ENCODE data around the gene TRIM43B.
"Not testable (repeated sequence)": the region's sequence is repeated elsewhere in the genome, so short reads cannot be mapped to it uniquely, and the experiment has no call there.

Gene TRIM43B

DNA sequence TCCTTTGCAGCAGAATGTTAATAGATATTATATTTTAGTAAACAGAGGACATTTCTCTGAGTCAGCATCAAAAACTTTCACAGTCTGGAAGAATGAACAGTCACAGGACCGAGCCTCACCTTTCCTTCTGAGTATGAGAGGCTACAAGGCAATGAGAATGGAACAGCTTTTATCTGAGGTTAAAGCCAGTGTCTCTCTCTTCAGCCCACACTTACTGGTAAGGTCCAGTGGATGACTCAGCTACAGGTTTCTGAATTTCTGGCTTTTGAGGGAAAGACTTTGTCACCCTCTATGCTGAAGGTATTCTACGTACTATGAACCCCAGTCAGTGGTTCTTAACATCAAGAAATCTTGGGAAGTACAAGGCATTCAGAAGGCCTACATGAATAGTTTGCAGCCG is 9.5 kb downstream of the TRIM43B start:
- H3K14ac ChIP-seq (ENCODE audit: low read length in 2 of 2); H3K36me3 ChIP-seq (ENCODE audit: control insufficient read depth in 1 of 2, insufficient read depth in 2 of 2, low read depth in 1 of 2, low read length in 2 of 2); H2AFZ ChIP-seq (ENCODE audit: low read depth, low read length); H3K4me2 ChIP-seq (ENCODE audit: low read length, poor library complexity, severe bottlenecking); H3K27me3 ChIP-seq (ENCODE audit: control insufficient read depth in 1 of 2, insufficient read depth in 1 of 2, low read length in 2 of 2); H3K9me3 ChIP-seq (ENCODE audit: control insufficient read depth, low read length); H3K4me1 ChIP-seq (ENCODE audit: control insufficient read depth, insufficient read depth, low read depth, low read length); H2BK120ac ChIP-seq (ENCODE audit: low read depth, low read length); H2BK5ac ChIP-seq (ENCODE audit: low read depth, low read length, poor library complexity, severe bottlenecking); DNase-seq; H2BK15ac ChIP-seq (ENCODE audit: low read depth, poor library complexity, severe bottlenecking); H3K18ac ChIP-seq (ENCODE audit: low read depth in 1 of 2, low read length in 2 of 2); H3K27ac ChIP-seq (ENCODE audit: low read length, poor library complexity, severe bottlenecking); H2AK5ac ChIP-seq (ENCODE audit: low read length, severe bottlenecking); H4K91ac ChIP-seq (ENCODE audit: low read length); H3K23ac ChIP-seq (ENCODE audit: low read length in 2 of 2); H3K79me1 ChIP-seq (replicated peaks; ENCODE audit: low read length, poor library complexity, severe bottlenecking); H4K8ac ChIP-seq (ENCODE audit: low read length); H2BK12ac ChIP-seq (ENCODE audit: low read length in 2 of 2); H3K9ac ChIP-seq (ENCODE audit: low read length); H3K4me3 ChIP-seq (ENCODE audit: insufficient read depth in 1 of 2, low read depth in 1 of 2, low read length in 2 of 2); H3K4ac ChIP-seq (ENCODE audit: low read depth in 1 of 2, low read length in 2 of 2): not testable (repeated sequence)
- no CpG with 5 or more reads among the region's 3 CpGs for WGBS

GRCh38 chr2:95467984-95468383 is 16.6 kb downstream of the TRIM43B start:
- not testable (repeated sequence) for H3K4me2 ChIP-seq (ENCODE audit: low read length, poor library complexity, severe bottlenecking); H3K4me1 ChIP-seq (ENCODE audit: control insufficient read depth, insufficient read depth, low read depth, low read length); H2BK5ac ChIP-seq (ENCODE audit: low read depth, low read length, poor library complexity, severe bottlenecking); H3K9me3 ChIP-seq (ENCODE audit: control insufficient read depth, low read length); H2AK5ac ChIP-seq (ENCODE audit: low read length, severe bottlenecking); H2BK120ac ChIP-seq (ENCODE audit: low read depth, low read length); H3K23ac ChIP-seq (ENCODE audit: low read length in 2 of 2); H4K8ac ChIP-seq (ENCODE audit: low read length); H2AFZ ChIP-seq (ENCODE audit: low read depth, low read length); H4K91ac ChIP-seq (ENCODE audit: low read length); DNase-seq; H3K79me1 ChIP-seq (replicated peaks; ENCODE audit: low read length, poor library complexity, severe bottlenecking); H3K18ac ChIP-seq (ENCODE audit: low read depth in 1 of 2, low read length in 2 of 2); H3K14ac ChIP-seq (ENCODE audit: low read length in 2 of 2); H3K36me3 ChIP-seq (ENCODE audit: control insufficient read depth in 1 of 2, insufficient read depth in 2 of 2, low read depth in 1 of 2, low read length in 2 of 2); H2BK12ac ChIP-seq (ENCODE audit: low read length in 2 of 2); H3K4ac ChIP-seq (ENCODE audit: low read depth in 1 of 2, low read length in 2 of 2); H3K27ac ChIP-seq (ENCODE audit: low read length, poor library complexity, severe bottlenecking); H3K27me3 ChIP-seq (ENCODE audit: control insufficient read depth in 1 of 2, insufficient read depth in 1 of 2, low read length in 2 of 2); H2BK15ac ChIP-seq (ENCODE audit: low read depth, poor library complexity, severe bottlenecking); H3K4me3 ChIP-seq (ENCODE audit: insufficient read depth in 1 of 2, low read depth in 1 of 2, low read length in 2 of 2); H3K9ac ChIP-seq (ENCODE audit: low read length)
- no CpG with 5 or more reads among the region's 3 CpGs for WGBS

DNA sequence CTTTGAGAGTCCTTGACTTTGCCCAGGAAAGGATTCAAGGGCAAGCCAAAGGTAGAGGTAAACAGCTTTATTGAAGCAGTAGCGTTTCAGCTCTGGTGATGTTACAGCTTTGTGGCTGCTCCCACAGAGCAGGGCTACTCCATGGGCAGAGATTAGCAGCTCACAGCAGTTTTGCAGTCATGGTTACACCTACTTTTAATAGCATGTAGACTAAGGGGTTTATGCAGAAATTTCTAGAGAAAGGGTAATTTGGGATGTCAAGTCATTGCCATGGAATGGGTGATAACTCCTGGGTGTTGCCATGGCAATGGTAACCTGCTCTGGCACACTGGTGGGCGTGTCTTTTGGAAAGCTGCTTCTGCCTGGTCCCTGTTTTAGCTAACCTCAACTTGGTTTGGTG is 18.0 kb downstream of the TRIM43B start:
- H2BK120ac ChIP-seq (ENCODE audit: low read depth, low read length); H3K27ac ChIP-seq (ENCODE audit: low read length, poor library complexity, severe bottlenecking); H3K14ac ChIP-seq (ENCODE audit: low read length in 2 of 2); H2AK5ac ChIP-seq (ENCODE audit: low read length, severe bottlenecking); H3K18ac ChIP-seq (ENCODE audit: low read depth in 1 of 2, low read length in 2 of 2); H3K9ac ChIP-seq (ENCODE audit: low read length); DNase-seq; H2BK15ac ChIP-seq (ENCODE audit: low read depth, poor library complexity, severe bottlenecking); H3K9me3 ChIP-seq (ENCODE audit: control insufficient read depth, low read length); H4K91ac ChIP-seq (ENCODE audit: low read length); H3K79me1 ChIP-seq (replicated peaks; ENCODE audit: low read length, poor library complexity, severe bottlenecking); H3K36me3 ChIP-seq (ENCODE audit: control insufficient read depth in 1 of 2, insufficient read depth in 2 of 2, low read depth in 1 of 2, low read length in 2 of 2); H4K8ac ChIP-seq (ENCODE audit: low read length); H3K4me1 ChIP-seq (ENCODE audit: control insufficient read depth, insufficient read depth, low read depth, low read length); H2AFZ ChIP-seq (ENCODE audit: low read depth, low read length); H3K4me3 ChIP-seq (ENCODE audit: insufficient read depth in 1 of 2, low read depth in 1 of 2, low read length in 2 of 2); H2BK5ac ChIP-seq (ENCODE audit: low read depth, low read length, poor library complexity, severe bottlenecking); H3K27me3 ChIP-seq (ENCODE audit: control insufficient read depth in 1 of 2, insufficient read depth in 1 of 2, low read length in 2 of 2); H3K23ac ChIP-seq (ENCODE audit: low read length in 2 of 2); H3K4ac ChIP-seq (ENCODE audit: low read depth in 1 of 2, low read length in 2 of 2); H2BK12ac ChIP-seq (ENCODE audit: low read length in 2 of 2); H3K4me2 ChIP-seq (ENCODE audit: low read length, poor library complexity, severe bottlenecking): not testable (repeated sequence)
- no CpG with 5 or more reads among the region's 2 CpGs for WGBS

GRCh38 chr2:95463292-95463691 is 21.3 kb downstream of the TRIM43B start:
- H3K4me1 ChIP-seq (ENCODE audit: control insufficient read depth, insufficient read depth, low read depth, low read length); H2BK120ac ChIP-seq (ENCODE audit: low read depth, low read length); H3K14ac ChIP-seq (ENCODE audit: low read length in 2 of 2); DNase-seq; H3K9ac ChIP-seq (ENCODE audit: low read length); H2BK12ac ChIP-seq (ENCODE audit: low read length in 2 of 2); H3K27me3 ChIP-seq (ENCODE audit: control insufficient read depth in 1 of 2, insufficient read depth in 1 of 2, low read length in 2 of 2); H2BK15ac ChIP-seq (ENCODE audit: low read depth, poor library complexity, severe bottlenecking); H3K4ac ChIP-seq (ENCODE audit: low read depth in 1 of 2, low read length in 2 of 2); H2AK5ac ChIP-seq (ENCODE audit: low read length, severe bottlenecking); H3K4me2 ChIP-seq (ENCODE audit: low read length, poor library complexity, severe bottlenecking); H3K18ac ChIP-seq (ENCODE audit: low read depth in 1 of 2, low read length in 2 of 2); H4K8ac ChIP-seq (ENCODE audit: low read length); H3K36me3 ChIP-seq (ENCODE audit: control insufficient read depth in 1 of 2, insufficient read depth in 2 of 2, low read depth in 1 of 2, low read length in 2 of 2); H3K4me3 ChIP-seq (ENCODE audit: insufficient read depth in 1 of 2, low read depth in 1 of 2, low read length in 2 of 2); H2BK5ac ChIP-seq (ENCODE audit: low read depth, low read length, poor library complexity, severe bottlenecking); H3K23ac ChIP-seq (ENCODE audit: low read length in 2 of 2); H3K9me3 ChIP-seq (ENCODE audit: control insufficient read depth, low read length); H4K91ac ChIP-seq (ENCODE audit: low read length); H3K27ac ChIP-seq (ENCODE audit: low read length, poor library complexity, severe bottlenecking); H3K79me1 ChIP-seq (replicated peaks; ENCODE audit: low read length, poor library complexity, severe bottlenecking); H2AFZ ChIP-seq (ENCODE audit: low read depth, low read length): not testable (repeated sequence)
- whole genome bisulfite sequencing, result no CpG with 5 or more reads among the region's 3 CpGs

Measured in mesenchymal stem cell (in vitro differentiated cells and primary cell).